Activated T-helper 1 cell treated with anti-CD3 and anti-CD28 coated beads, Interleukin-2, amount 50 U/mL, for 16 hours (primary cell): ENCODE measurements around the gene SLC2A4RG.
"Not testable (repeated sequence)": the region's sequence is repeated elsewhere in the genome, so short reads cannot be mapped to it uniquely, and the experiment has no call there.

Experiments used
- DNase-seq, 2 donors: peaks; one replicate each; pipeline ENCODE4 v3.0.0-alpha.2; 2020; ENCODE audit warnings: low read depth in 1 of 2, low spot score in 1 of 2

SLC2A4RG gene

DNA sequence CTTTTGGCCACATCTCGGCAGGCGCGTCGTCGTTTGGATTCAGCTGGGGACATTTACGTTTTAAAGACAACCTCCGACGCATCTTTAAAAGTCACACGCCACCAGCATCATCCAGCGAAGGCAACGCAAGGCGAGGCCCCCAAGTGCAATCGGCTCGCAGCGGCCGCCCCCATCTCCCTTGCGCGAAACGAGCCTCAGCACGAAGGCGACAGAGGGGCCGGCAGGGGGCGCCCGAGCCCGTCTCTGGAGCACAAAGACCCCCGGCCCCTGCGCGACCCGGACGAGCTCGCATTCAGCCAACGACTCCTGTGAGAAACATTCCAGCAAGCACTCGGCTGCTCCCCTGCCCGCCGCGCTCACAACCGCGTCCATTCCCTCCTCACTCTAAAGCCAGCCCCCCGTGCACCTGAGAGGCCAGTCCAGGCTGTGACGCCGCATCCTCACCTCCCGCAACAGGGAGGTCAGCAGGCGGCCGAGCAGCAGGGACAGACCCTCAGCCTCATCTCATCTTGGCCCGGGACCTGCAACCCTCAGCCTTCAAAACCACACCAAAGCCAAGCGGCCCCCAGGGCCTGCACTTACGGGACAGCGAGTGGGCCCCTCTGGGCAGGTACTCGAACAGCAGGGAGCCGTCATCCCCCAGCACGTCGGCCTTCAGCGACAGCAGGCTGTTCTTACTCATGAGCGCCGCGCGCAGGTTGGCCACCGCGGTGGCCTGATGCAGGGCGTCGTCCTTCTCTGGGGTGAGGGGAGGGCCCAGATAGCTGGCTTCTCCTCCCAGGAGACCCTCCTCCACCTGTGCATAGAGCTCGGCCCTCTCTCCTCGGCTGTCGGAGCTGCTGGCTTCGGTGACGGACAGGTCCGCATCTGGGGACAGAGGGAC is 35.8 kb downstream of the SLC2A4RG start:
- no peak for DNase-seq

DNA sequence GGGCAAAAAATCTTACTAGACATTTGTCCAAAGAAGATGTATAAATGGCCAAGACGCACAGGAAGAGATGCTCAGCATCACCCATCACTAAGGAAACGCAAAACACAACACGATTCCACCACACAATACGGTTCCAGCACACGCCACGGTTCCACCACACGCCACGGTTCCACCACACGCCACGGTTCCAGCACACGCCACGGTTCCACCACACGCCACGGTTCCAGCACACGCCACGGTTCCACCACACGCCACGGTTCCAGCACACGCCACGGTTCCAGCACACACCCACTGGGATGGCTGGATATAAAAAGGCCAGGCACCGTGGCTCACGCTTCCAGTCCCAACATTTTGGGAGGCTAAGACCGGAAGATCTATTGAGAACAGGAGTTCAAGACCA is 37.3 kb downstream of the SLC2A4RG start:
- DNase-seq = not testable (repeated sequence)

DNA sequence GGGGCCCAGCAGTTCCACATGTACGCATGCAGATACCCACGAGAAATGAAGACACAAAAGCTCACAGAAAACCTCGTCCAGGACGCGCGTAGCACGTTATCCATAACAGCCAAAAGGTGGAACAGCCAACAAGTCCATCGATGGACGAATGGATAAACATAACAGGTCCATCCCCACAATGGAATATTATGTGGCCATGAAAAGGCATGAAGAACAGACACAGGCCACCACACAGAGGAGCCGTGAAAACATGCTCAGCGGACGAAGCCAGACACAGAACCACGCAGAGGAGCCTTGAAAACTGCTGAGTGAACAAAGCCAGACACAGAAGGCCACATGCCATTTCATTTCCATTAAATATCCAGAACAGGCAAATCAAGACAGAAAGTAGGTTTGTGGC is 38.0 kb downstream of the SLC2A4RG start:
- no peak for DNase-seq

DNA sequence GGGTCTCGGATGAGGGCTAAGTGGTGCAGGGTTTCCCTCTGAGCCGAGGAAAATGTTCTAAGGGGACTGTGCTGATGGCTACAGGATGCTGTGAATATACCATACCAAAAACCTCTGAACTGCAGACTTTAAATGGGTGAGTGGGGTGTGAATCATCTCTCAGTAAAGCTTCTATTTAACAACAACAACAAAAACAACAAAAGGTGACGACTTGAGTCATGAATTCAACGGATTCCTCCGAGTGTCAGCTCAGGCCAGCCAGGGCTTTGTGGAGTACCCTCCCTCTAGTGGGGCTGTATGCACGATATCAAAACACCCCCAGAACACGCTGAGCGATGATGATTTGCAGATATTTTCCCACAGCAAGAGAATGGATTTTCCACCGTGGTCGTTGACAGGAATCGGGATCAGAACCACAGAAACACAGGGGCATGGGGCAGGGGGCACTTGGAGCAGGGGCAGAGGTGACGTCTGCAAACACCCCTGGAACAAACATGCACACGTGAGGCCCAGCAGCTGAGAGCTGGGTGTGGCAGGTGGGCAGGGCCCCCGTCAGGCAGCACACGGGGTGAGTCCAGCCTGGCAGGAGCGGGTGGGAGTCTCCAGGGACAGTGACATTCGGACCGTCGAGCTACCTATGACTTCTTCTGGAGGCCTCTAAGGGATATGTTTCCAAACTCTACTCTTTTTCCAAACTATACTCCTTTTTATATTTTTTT is 38.6 kb downstream of the SLC2A4RG start:
- DNase-seq = no peak

DNA sequence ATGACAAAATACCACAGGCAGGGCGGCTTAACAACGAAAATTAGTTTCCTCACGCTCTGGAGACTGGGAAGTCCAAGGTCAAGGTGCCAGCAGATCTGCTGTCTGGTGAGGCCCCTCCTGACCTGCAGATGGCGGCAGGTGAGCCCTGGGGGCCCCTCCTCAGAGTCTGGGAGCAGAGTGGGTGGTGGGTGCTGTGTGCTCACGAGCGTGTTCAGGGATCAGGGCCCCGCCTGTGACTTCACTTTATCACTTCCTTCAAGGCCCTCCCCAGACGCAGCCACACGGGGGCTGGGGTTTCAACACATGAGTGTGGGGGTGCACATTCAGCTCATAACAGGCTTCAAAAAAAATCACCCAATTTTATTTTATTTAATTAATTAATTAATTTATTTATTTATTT is 39.3 kb downstream of the SLC2A4RG start:
- DNase-seq = no peak

DNA sequence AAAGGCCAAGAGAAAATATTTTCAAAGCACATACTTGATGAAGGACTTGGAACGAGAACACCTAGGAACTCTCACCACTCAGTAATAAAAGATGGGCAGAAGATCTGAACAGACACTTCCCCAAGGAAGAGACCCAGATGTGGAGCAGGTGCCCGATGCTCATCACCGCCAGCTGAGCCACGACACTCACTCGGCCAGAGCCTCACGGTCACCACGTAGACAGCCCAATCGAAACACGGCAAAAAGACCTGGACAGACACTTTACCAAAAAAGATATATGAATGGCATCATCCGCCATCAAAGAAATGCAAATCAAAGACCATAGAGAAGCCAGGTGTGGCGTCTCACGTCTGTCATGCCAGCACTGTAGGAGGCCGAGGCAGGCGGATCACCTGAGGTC is 41.6 kb downstream of the SLC2A4RG start:
- no peak for DNase-seq

DNA sequence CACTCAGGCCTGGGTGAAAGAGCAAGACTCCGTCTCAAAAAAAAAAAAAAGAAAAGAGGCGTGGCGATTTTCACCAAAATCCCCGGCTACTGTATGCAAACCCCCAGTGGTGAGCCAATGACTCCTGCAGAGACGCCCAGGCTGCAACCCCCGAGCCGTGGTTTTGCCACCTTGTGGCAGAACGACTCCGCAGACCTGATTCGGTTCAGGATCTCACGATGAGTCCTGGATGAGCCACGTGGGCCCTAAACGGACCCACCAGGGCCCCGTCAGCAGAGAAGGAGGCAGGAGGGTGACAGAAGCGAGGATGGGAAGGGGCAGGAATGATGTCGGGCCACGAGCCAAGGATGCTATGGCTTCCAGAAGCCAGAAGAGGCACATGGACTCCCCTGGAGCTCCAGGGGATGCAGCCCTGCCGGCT is 42.5 kb downstream of the SLC2A4RG start:
- DNase-seq = peak in 1 of 2 donors; percentile 50

DNA sequence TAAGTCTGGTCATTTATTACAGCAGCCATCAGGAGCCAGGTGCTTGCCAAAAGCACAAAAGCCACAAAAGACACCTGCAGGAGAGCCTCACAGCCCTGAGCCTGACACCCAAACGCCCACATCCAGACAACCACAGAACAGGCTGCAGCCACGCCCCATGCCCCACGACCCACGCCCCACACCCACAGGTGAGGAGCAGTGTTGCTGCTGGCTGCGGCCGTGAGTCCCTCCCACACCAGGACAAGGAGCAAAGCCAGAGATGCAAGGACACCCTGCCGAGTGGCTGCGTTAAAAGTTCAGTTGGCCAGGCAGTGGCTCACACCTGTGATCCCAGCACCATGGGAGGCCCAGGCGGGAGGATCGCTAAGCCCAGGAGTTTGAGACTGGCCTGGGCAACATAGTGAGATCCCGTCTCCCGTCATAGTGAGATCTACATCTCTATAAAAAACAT is 43.0 kb downstream of the SLC2A4RG start:
- no peak for DNase-seq

DNA sequence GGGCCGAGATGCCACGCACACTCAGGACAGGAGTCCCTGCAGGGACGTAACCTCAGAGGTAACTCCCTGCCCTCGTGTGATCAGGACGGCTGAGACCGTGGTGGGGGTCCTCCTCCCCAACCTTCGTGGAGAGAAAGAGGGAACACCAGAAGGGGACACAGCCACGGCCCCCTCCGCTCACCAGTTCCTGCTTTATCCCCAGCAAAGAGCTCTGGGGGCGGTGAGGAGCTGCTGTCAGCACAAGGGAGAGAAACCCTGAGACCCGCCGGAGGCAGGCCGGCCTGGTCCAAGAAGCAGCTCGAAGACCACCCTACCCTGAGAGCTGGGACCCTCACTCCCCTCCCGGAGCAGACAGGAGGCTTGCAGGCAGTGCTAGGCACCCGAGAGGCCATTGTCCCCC is 44.4 kb downstream of the SLC2A4RG start:
- DNase-seq = no peak

DNA sequence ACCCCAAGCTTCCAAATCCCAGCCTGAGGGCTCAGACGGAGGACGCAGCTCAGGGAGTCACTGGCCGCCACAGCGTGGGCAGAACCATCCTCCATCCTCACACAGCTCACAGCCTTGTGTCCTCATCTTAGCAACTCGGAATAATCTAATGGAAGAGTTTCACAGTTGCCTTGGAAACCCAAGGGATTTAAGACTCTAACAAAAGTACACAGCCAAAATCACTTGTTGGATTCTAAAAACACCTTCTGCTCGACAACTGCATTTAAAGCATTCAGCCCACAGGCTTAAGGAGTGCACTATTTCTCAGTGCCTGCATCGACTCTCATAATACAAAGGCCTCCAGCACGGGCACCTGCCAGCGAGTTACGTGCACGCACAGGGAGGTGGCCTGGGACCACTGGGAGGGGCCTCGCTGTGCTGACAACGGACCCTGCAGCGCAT is 46.1 kb downstream of the SLC2A4RG start:
- DNase-seq = no peak

DNA sequence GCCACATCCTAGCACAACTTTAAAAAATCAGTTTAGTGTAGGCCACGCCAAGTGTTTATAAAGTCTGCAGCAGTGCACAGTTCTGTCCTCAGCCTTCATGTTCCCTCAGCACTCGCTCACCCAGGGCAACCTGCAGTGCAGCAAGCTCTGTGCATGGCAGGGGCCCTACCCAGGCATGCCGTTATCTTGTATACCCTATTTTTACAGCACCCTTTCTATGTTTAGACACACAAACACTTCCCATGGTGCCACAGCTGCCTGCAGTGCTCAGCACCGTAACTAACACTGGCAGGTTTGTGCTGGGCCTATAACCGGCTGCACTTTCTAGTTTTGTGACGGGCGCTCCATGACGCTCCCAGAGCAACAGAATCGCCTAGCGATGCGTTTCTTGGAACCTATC is 47.7 kb downstream of the SLC2A4RG start:
- DNase-seq = no peak

DNA sequence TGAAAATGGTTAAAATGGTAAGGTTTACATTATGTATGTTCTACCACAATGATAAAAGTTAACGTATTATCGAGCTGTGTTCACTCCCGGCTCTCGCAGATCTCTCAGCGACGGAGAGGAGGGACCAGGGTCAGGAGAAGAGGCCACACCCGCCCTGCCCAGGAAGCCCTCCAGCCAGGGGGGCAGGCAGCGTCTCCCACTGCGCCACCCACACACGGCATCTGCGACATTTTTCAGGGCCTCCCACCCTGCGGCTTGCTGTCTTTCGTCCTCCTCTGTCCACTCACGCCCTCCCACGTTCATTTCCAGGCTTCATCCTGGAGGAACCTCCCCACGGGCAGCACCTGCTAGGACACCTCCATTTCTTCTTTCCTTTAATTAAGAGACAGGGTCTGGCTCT is 48.2 kb downstream of the SLC2A4RG start:
- no peak for DNase-seq

DNA sequence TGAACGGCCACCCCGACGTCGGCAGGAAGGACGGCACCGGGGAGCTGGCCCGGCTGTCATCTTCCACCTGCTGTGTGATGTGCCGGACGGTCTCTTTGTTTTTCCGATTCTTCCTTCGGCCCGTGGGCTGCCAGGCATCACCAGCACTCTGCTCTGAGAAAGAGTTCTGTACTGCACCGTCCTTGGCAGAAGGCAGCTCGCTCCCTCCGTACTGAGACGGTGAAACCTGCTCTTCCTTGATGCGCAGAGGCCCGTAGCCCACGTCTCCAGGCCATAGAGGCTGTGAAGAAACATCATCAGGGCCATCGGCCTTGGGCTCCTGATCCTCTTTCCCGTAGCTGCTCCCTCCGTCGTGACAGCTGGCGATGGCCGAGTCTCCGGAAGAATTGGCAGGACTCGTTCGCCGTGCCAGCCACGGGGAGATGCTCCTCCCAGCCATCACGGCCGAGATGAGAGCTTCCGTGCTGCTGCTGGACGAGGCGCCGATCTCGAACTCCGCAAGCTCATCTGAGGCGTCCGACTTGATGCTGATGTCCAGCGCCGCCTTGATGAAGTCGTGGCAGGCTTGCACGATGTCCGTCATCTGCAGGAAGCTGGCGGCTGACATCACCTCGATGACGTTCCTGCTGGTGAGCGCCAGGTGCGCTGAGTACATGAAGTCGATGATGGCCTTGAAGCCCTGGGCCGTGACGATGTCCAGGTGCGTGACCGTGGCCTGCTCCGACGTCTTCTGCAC is 50.4 kb downstream of the SLC2A4RG start:
- DNase-seq = no peak

DNA sequence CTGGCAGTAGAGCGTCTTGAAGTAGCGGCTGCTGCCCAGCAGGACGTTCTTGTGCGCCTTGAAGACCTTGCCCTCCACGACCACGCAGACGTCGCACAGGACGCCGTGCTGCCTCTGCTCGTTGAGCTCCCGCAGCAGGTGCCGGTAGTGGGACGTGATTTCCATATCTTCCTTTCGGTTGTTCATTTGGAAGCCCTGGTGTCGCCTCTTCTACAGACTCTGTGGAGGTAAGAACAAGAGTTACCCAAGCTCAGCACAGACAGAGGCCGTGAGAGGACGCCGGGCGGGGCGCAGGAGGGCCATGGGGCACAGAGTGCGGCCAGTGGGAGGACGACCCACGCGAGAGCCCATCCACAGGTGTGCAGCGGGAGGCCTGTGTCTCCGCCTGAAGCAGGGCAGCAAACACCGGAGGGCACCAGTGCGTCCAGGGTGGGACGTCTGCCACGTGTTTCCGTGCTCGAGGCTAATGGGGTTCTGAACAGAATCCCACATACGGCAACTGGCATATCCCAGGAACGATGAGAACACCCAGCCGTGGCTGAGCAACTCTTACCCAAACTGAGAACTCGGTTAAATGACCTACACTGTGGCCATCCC is 51.1 kb downstream of the SLC2A4RG start:
- DNase-seq = no peak

DNA sequence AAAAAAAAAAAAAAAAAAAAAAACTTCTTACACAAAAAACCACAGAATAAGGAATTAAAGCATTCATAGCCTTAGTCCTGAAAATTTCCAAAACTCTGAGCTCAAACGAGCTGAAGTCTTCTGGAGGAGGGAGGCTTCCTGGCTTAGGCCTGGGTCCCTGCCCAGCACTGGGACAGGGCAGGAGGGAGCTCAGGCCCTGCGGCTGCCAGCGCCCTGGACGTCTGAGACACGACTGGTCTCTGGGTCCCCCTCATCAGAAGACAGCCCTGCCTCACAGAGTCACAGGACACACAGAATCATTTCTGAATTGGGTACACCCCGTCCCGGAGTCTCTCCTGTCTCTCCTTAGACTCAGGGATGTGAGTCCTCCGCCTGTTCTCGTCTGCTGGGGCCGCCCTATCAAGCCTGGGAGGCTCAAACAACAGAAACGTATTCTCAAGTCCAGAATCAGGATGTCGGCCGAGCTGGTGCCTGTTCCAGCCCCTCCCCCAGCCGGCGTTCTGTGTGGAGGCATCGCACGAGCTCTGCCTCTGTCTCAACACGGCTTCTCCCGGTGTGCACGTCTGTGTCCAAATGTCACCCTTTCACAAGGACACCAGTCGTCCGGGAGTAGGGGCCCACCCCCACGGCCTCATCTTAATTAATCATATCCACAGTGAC is 52.1 kb downstream of the SLC2A4RG start:
- no peak for DNase-seq

DNA sequence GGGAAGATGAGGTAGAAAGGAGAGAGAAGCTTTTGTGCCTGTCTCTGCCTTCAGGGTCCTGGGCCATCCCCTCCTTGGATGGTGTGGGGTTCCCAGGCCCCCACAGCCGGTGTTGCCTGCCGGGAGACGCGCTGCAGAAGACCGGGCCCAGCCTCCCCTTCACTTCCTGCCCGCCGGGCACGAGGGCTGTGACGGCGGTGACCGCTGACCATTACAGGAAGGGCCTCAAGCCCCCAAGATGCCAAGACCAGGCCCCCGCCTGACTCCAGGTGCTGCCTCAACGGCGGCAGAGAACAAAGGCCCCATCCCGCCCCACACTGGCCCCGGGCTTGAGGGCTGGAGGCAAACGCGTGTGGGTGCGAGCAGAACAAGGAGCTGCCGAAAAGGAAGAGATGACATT is 53.3 kb downstream of the SLC2A4RG start:
- no peak for DNase-seq
